Stimulated activated CD8-positive, alpha-beta memory T cell treated with anti-CD3 and anti-CD28 coated beads, Interleukin-15, amount 100 ng/mL, for 48 hours (primary cell): ENCODE results near the gene BICDL1.
"Not testable (repeated sequence)": the region's sequence is repeated elsewhere in the genome, so short reads cannot be mapped to it uniquely, and the experiment has no call there.

Experiments
- DNase-seq, 2 donors: peaks; one replicate each; pipeline ENCODE4 v3.0.0-alpha.2; 2020; ENCODE audit warnings: low read depth in 2 of 2

The BICDL1 gene

DNA sequence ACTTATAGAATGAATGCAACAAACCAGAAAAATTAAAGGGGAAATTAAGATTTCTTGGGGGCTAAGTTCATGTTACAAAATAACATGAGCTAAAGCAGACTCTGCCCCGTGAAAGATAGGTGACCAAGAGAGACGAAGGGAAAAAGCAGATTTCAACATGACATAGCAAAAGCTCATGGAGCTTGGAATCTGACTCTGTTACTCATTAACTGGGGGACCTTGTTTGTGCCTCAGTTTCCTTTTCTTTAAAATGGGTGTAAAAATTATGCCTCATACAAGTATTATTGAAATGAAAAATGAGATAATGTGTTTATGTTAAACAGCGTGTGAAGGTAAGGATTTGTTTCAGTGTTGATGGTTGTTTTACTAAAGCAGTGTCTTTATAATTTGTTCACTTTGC lies 11.5 kb downstream of the BICDL1 start:
- DNase-seq: no peak

GRCh38 chr12:120006258-120006975 lies 17.4 kb downstream of the BICDL1 start:
- peak in 1 of 2 donors; percentile 28 for DNase-seq

DNA sequence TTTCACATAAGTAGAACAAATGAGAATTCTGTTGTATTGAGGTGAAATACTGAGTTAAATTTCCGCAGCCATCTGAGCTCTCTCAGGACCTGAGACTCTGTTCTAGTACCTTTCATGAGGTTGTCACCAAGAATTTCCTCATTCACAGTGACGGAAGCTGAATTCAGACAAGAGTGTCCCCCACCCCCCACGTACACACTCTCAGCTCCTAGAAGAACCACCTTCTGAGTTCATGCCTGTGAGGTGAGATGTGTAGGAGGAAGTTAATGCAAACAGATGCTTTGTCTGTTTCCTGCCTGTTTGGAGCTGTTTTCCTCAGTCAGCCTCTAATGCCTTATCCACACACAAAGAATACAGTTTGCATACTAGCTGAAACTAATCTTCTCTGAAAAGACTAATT lies 18.2 kb downstream of the BICDL1 start:
- peak; percentile 56 to 65 for DNase-seq

DNA sequence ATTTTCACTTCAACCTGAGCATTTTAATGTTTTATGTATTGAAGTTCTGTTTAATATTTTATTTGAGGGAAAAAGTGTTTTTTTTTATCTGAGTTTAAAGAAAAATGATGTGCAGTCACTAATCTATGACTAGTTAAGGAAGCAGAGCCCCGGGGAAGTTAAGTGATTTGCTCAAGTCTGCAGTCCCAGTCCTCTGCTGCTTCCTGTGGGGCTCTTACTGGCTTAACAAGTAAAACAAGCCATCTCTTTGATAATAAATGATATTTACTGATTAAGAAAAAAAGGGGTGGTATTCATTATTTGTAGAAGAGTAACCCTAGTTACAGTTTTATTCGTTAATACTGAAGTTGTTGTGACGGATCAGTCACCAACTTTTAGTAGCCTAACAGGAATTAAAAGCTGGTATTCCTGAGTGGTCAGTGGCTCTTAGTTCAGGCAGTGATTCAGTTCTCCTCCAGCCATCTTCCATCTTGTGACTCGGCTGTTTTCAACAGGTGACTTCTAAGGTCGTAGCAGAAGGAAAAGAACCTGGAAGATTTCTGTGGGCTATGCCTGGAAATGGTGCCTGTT lies 21.7 kb downstream of the BICDL1 start:
- no peak for DNase-seq

DNA sequence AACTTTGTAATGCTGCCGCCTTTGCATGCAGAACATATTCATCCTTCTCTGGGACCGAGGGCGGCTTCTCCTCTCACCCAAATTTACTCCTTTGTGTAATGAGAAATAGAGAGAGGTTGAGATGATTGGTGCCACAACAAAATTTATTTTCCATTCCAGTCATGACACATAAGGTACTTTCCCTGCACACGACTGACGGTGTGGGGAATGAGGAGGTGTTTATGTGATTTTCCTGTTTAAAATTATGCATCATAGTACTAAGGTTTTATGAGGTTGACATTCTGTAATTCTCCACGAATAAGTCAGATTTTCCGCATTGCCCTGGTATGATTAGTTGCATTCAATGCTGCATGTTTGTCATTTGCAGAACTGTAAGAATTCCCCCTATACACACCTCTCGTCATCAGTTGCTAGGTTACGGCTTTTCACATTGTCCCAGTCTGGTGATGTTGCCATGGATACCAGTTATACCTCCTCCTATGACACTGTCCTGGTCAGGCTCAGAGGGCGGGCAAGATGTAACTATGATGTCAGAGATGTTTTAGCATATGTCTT lies 23.1 kb downstream of the BICDL1 start:
- DNase-seq: peak; percentile 63 to 78

- DNase-seq: peak in 1 of 2 donors; percentile 43
These were observed 24.8 kb downstream of the BICDL1 start for GRCh38 chr12:120013659-120014380.

GRCh38 chr12:120014381-120014735 lies 25.3 kb downstream of the BICDL1 start:
- not testable (repeated sequence) for DNase-seq

DNA sequence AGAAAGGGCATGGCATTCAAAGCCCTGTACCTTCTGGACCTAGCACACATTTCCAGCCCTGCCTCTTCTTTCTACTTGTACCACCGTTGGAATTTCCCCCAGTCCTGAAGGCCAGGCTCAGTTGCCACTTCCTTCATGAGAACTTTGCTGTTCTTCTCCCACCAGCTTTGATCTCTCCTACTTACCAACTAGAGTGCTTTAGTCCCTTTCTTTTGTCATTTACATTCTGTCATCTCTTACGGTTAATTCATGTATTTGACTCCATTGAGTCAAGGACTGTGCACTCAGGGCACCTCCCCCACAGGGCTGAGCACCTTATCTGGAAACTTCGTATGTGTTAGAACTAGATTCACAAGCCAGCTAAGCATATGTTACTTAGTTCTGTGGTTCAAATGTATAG lies 26.3 kb downstream of the BICDL1 start:
- DNase-seq: peak; percentile 55 to 73

DNA sequence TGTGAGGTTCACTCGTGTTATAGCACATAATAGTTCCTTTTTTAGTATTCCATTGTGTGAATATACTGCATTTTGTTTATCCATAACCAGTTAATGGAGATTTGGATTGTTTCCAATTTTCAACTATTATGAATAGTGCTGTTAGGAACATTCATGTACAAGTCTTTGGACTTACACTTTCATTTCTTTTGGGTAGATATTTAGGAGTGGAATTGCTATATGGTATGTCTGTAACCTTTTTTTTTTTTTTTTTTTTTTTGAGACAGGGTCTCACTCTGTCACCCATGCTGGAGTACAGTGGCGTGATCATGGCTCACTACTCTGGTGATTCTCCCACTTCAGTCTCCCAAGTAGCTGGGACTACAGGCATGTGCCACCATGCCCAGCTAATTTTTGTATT lies 27.2 kb downstream of the BICDL1 start:
- not testable (repeated sequence) for DNase-seq

DNA sequence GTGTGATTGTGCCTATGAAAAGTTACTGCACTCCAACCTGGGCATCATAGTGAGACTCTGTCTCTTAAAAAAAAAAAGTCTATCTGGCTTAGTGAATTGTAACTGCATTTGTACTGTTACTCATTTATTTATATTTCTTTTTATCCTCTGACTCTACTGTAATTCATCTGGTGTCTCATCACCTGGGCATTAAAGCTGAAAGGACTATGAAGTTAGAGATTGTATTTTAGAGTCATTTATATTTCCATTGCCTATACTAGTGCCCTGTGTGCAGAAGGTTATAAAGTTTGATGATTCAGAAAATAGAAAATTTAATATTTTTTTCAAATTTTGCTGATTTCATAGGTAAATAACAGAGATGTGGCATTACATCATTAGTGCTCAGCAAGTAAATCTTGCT lies 30.2 kb downstream of the BICDL1 start:
- no peak for DNase-seq

- no peak for DNase-seq
These were observed 30.9 kb downstream of the BICDL1 start for GRCh38 chr12:120019938-120020337.

GRCh38 chr12:120024193-120024592 lies 35.2 kb downstream of the BICDL1 start:
- DNase-seq: no peak

GRCh38 chr12:120025640-120026039 lies 36.6 kb downstream of the BICDL1 start:
- no peak for DNase-seq

DNA sequence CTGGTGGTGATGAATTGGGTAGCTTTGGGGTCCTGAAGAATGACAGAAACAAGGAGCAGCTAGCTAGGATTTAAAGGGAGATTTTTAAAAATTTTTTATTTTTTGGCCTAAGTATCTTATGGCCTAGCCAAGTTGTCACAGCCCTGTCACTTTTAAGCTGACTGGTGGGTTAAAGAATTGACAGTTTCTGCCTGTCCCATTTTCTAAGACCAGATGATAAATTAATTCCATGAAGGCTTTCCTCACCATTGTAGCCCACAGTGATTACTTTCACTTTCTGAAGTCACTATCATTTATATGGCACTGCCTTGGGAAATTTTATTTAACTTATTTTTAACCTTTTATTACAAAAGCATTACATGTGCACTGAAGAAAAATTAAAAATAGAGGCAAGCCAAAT lies 43.2 kb downstream of the BICDL1 start:
- no peak for DNase-seq

DNA sequence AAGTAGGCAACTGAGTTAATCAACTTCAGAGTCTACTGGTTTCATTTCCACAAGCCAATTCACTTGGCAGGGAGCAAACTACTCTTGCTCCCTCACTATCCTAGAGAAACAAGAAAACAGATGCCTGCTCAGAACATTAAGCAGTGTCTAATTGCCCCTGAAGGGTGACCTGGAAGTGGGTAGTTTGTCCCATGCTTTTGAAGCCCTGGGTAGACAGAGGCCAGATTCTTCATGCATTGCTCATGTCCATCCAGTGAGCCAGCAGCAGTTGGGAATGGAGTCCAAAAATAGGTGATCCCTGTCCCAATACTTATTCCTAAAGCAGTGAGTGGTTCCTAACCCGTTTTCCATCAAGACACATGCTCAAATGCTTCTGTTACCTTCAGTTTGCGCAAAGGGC lies 48.8 kb downstream of the BICDL1 start:
- no peak for DNase-seq

GRCh38 chr12:120039711-120040110 lies 50.7 kb downstream of the BICDL1 start:
- no peak for DNase-seq

DNA sequence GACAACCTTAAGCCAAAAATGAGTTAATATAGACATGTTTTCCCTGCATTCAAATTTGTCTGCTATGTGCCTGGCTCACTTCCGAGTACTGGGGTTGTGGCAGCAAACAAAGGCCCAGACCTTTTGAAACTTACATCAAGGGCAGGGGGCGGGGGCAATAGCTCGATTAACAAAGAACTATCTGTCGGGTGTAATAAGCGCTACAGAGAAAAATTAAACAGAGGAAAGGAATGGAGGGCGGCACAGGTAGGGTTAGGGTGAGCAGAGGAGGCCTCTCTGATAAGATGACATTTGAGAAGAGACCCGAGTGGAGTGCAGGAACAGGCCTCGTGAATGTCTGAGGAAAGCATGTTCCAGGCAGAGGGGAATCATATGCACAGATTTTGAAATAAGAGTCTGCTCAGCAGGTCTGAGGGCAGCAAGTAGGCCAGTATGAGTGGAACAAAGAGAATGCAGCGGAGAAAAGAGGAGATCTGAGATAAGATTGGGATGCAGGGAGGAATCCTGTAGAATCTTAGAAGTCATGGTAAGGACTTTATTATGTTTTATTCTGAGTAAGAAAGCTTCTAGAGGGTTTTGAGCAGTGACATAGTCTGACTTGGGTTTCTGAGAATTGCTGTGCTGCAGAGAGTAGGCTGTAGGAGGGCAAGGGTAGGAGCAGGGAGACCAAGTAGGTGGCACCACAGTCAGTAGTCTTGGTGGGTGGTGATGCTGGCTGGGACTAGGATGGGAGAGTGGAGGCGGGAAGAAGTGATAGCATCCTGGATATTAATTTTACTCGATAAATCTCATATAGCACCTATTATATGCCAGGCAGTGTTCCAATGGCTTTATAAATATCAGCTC lies 52.6 kb downstream of the BICDL1 start:
- DNase-seq: no peak

DNA sequence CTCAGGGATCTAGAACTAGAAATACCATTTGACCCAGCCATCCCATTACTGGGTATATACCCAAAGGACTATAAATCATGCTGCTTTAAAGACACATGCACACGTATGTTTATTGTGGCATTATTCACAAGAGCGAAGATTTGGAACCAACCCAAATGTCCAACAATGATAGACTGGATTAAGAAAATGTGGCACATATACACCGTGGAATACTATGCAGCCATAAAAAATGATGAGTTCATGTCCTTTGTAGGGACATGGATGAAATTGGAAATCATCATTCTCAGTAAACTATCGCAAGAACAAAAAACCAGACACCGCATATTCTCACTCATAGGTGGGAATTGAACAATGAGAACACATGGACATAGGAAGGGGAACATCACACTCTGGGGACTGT lies 56.3 kb downstream of the BICDL1 start:
- DNase-seq: not testable (repeated sequence)

DNA sequence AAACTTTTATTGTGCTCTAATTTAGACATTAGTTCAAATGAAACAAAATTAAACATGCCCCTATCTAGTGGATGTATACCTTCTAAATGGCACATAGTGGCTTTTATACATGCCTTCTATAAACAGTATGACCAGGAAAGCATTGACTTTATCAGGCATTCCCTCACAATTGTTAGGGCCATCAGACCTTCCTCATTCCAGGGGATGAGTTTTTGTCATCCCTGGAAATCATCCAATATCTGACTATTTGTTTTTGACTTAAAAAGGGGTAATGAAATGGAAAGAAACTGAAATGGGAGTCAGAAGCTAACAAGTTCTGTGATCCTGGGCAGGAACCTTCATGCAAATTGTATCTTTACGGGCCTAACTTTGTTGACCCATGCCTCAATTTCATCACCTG lies 58.0 kb downstream of the BICDL1 start:
- DNase-seq: no peak

GRCh38 chr12:120048263-120048662 lies 59.2 kb downstream of the BICDL1 start:
- no peak for DNase-seq

DNA sequence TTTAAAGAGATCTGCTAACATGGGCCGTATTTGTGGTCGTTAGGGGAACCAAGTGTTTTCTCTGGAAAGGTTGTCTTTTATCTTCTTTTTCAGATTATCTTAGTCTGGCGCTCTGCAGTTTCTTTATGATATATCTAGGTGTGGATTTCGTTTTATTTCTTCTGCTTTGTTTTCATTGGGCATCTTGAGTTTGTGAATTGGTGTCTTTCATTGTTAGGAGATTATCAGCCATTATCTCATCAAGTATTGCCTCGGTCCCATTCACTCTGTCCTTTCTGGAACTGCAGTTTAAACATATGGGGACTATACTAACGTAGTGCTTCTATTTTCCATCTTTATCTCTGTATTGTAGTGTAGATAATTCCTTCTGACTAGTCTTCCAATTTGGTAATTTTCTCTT lies 60.4 kb downstream of the BICDL1 start:
- DNase-seq: no peak

GRCh38 chr12:120051535-120051934 lies 62.5 kb downstream of the BICDL1 start:
- DNase-seq: no peak
